ENCODE measurements around the gene OXCT1.

The OXCT1 gene

DNA sequence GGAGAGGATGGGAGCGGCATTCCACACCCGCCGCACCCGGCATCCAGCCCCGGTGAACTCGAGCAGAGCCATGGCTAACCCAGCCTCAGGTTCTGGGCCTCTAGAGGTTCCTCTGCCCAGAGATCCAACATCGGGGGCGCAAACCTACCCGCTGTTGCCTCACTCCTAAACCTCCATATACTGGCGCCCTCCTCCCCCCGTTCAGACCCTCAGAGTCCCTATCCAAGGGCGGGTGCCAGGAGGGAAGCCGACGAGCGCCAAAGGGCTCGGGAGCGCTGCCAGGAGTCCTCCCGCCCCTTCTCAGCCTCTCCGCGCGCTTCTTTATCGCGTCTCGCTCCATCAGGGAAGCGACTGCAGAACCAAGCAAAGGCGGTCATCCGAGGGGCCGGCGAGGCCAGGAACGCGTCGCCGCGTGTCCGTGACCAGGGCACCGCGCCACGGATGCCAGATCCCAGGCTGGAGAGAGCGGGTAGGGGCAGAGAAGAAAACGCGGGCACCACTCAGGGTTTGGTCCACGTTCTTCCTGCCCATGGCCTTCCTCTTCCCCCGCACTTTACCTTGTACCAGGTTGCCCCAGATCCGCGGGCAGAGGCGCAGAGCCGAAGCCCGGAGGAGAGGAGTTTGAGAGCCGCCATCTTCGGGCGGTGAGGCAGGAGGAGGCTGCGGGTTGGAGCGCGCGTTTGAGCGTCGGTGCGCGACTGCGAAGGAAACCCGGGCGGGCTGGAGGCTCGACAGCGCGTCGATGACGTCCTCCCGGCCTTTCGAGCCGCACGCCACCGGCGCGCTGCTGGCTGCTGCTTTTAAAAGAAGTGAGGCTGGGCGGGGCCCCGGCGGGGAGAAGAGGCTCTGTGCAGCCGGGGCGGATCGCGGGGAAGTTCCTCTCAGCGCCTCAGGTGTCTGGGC is at the start of gene OXCT1:
TSS of gene OXCT1 (minus strand) at position 702 of the 903 bp plus-strand sequence. CDS start at position 635, 67 bp downstream.
- peak; percentile 78 to 83 for DNase-seq (ENCODE audit: low read depth in 2 of 2)

DNA sequence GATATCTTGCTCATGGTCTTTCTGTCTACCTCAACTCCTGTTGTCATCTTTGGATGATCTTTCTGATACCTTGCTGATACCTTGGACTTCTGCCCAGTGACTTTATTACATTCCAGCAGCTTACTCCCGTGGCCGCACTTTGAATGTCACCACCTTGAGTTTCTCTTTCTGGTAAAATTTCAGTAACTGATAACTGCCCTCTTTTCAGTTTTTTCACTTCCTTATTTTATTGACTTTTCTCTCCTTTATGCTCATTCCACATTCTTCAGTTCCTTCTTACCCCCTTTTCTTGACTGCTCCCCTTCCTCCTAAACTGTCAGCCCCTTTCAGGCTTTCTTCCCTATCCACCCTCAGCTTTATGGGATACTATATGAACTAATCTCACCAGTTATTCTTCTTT is 47.9 kb upstream of the OXCT1 start:
- DNase-seq (ENCODE audit: low read depth in 2 of 2): no peak

DNA sequence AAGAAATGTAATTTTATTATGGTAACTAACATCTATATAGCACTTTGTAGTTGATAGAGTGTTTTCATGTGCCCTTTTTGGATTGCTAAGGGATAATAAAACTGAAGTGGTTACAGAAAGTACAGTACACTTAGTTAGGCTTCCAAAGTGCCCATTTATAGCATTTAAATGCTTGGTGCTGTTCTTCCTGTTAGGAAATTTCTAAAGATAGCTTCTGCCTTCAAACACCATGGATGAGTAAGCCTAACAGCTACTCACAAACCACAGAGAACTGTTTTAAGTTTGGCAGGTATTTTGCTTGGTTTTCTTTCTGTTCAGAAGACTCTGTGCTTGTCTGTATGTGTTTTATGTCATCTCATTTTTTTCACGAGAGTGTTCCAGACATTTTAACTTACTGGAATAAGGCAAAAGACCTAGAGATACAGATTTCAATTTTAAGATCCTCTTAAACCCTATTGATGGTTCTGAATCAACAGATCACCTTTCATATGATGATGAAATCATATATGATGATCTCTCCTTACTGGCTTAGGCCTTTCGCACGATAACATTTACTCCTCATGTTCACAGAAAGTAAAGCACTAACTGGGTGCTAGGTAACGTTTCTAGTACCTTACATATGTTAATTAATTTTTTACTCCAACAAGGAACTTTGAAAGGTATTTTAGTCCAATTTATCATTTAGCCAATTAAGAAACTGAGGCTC is 38.3 kb upstream of the OXCT1 start:
- no peak for DNase-seq (ENCODE audit: low read depth in 2 of 2)

DNA sequence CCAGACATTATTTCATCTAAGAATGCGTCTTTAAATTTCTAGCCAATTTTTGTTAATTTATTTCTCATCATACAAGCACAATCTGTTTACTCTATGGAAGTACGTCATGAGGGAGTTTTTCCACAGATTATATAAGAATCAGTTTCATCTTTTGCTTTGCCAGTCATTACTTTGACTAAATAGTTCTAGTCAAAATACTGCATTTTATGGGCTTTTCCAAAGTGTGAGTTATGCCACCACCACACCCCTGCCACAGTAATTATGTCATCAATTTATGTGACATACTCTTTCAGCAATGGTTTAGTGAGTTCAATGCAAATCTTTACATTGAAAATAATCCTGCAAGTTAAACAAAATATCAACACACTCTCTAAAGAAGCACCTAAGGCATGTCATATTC is 35.9 kb upstream of the OXCT1 start:
- DNase-seq (ENCODE audit: low read depth in 2 of 2): no peak

DNA sequence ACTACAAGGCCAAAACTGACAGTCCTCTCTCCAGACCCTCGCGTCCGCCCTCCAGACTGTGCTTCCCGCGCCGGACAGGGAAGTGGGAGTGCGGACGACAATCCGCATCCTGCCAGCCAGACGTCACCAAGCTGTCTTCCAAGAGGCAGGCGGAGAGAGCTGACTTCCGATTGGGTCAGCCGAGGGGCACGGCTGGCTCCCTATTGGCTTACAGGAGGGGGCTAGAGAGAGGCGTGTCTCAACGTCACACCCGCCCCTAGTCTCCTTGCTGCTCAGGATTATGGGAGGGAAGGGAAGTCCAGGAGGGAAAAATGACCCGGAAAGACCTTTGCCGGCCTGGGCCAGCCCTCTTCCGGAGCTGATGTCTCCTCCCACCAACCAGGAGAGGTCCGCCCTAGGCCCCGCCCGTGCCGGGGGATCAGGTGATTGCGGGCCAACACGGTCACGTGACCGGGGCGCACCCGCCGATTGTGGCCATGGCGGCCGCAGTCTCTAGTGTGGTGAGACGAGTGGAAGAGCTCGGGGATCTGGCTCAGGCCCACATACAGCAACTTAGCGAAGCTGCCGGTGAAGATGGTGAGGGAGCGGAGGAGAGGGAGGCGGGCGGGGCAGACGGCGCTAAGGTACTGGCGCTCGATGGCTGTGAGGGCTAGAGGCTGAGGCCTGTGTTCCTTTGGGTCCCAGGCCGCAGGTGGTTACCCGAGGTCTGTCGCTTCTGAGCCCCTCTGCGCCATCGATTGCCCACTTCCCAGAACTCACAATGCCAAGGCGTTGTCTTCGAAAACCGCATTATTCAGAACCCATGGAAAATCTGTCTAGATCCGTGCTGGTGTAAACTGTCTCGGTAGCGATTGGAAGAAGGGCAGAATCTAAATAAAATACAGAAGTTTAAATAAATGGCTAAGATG is 33.9 kb upstream of the OXCT1 start, which contains the start of gene RIMOC1:
TSS of gene RIMOC1 (plus strand) at position 453 of the 908 bp plus-strand sequence. CDS start at position 477, 24 bp downstream.
- DNase-seq (ENCODE audit: low read depth in 2 of 2): peak; percentile 92 to 94

DNA sequence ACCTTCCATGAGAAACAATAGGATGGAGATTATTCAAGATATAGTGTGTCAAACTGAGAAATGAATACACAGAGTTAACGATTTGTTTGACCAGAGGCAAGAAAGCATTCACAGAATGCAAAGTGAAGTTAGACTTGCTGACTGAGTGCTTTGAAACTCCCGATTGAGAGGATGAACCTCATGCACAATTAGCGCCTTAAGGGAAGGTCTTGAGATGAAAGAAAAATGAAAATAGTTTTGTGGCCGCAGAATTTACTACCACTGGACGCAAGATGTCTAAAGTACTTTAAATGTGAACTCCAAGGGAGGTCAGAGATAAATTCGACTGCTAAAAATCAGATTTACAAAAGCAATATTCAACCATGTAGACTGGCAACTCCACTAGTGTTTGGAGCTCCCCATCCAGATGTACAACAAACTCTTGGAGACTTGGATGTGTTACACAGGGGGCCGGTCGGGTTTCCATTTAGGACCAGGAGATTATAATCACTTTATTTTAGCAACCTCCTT is 33.2 kb upstream of the OXCT1 start:
- DNase-seq (ENCODE audit: low read depth in 2 of 2): no peak

DNA sequence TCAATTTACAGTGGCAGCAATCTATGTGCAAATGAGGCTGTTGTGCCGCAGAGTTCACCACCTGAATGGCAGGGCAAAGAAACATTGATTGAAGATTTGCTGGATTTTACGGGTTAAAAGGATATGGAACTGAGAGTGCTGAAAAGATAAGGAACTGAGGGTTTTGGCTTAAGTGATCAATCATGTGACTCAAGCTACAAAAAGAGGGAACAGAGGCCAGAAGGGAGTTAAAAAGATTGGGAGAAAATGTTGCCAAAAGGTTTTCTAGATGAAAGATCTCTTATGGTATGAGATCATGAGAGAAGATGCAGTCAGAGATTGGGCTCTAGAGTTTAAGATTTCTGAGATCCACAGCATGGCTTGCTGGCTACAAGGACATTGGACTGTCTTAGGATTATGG is 26.0 kb upstream of the OXCT1 start:
- no peak for DNase-seq (ENCODE audit: low read depth in 2 of 2)

DNA sequence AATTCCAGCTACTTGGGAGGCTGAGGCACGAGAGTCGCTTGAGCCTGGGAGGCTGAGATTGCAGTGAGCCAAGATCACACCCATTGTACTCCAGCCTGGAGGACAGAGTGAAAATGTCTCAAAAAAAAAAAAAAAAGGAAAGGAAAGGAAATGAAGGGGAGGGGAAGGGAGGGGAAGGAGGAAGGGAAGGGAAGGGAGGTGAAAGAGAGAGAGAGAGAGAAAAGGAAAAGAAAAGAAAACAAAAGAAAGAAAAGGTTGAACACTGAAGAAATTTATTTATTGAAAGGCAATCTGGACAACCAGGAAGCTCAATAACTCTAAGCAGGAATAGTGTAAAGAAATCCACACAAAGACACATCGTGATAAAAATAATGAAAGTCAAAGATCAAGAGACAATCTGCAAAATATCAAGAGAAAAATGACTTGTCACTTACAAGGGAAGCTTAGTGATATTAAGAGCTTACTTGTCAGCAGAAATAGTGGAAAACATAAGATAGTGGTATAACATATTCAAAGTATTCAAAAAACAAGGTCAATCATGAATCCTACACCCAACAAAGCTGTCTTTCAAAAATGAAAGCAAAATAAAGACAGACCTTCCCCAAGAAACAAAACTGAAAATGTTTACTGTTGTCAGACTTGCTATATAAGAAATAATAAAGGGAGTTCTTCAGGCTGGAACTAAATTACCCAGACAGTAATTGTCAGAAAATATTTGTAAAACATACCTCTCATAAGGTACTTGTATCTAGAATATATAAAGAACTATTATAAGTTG is 23.0 kb upstream of the OXCT1 start:
- DNase-seq (ENCODE audit: low read depth in 2 of 2): no peak

DNA sequence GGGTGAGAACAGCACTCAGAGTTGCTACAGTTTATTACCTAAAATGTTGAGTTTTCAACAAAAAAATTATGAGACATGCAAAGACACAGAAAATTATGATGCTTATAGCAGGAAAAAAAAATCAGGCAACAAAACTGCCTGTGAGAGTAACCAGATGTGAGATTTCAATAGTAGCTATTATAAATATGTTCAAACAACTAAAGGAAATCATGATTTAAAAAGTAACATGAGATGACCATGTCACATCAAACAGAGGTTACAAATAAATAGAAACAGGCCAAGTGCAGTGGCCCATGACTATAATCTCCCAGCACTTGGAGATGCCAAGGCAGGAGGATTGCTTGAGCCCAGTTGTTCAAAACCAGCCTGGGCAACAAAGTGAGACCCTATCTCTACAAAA is 21.8 kb upstream of the OXCT1 start:
- DNase-seq (ENCODE audit: low read depth in 2 of 2): no peak

DNA sequence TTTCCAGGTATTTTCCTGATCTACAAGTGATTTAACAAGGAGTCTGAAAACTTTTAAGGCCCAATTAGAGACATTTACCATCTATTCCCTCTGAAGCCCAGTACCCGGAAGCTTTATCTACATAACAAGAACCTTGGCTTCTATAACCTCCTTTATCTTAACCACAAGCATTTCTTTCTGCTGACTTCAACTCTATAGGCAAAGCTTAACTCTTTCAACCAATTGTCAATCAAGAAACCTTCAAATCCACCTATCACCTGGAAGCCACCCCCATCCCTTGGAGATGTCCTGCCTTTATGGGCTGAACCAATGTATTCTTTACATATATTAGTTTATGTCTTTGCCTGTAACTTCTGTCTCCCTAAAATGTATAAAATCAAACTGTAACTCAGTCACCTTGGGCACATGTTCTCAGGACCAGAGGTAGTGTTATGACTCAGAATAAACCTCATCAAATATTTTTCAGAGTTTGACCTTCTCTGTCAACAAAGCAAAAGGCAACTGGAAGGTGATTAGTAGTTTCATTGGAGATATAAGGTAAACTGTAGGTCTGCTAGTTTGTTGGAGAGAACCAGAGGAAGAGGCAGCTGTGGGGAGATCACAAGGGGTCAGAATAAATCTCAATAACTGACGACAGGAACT is 21.0 kb upstream of the OXCT1 start:
- no peak for DNase-seq (ENCODE audit: low read depth in 2 of 2)

DNA sequence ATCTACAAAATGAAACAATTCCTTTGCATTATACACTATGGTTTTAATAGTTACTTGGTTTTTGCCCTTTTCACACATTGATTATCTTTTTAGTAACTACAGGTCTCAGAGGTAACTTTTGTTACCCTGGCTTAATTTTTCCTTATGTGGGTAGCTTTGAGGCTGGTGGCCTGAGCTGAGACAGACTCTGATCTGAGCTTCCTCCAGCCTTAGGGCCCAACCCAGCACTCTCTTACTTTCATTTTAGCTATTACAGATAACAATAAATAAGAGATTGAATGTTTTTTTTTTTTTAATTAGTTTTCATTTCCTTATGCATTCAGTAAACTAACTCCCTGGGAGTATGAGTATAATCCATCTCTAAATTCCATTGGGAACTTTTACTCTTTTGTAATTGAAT is 15.1 kb upstream of the OXCT1 start:
- no peak for DNase-seq (ENCODE audit: low read depth in 2 of 2)

DNA sequence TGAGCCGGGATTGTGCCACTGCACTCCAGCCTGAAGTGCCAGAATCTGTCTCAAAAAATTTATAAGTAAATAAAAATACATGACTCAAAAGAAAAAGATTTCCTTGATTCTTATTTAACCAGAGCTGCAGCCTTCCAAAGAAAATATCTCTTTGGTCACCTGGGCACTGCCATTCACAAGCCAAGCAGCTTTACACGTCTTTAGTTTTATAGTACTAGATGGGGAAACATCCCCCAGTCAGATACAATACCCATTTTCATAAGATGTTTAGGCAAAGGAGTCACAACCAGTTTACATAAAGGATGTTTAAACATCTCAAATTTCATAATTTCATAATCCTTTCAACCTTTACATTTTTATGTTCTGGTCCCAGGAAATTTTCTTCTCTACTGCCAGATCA is 13.7 kb upstream of the OXCT1 start:
- no peak for DNase-seq (ENCODE audit: low read depth in 2 of 2)

DNA sequence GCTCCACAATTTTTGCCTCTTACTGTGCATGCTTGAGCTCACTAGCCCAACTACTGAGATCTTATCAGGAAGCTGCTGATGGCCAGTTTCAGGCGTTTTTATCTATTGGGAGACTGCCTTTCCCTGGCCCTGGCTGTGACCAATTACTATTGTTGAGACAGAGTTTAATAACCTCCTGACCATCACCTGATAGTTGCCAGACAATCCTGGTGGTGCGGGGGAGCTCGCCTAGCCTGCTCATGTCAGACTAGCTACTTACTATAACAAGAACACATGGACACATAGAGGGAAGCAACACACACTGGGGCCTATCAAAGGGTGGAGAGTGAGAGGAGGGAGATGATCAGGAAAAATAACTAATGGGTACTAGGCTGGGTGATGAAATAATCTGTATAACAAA is 13.0 kb upstream of the OXCT1 start:
- DNase-seq (ENCODE audit: low read depth in 2 of 2): no peak

DNA sequence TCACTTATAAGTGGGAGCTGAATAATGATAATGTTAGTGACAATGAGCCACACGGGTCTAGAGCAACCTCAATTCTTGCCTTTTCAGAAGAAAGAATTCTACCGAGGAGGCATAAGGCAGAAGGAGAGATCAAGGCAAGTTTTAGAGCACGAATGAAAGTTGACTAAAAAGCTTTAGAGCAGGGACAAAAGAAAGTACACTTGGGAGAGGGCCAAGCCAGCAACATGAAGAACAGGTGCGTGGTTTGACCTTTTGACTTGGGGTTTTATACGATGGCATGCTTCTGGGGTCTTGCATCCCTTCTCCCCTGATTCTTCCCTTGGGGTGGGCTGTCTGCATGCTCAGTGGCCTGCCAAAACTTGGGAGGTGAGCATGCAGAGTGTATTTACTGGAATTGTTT is 12.5 kb upstream of the OXCT1 start:
- DNase-seq (ENCODE audit: low read depth in 2 of 2): no peak

DNA sequence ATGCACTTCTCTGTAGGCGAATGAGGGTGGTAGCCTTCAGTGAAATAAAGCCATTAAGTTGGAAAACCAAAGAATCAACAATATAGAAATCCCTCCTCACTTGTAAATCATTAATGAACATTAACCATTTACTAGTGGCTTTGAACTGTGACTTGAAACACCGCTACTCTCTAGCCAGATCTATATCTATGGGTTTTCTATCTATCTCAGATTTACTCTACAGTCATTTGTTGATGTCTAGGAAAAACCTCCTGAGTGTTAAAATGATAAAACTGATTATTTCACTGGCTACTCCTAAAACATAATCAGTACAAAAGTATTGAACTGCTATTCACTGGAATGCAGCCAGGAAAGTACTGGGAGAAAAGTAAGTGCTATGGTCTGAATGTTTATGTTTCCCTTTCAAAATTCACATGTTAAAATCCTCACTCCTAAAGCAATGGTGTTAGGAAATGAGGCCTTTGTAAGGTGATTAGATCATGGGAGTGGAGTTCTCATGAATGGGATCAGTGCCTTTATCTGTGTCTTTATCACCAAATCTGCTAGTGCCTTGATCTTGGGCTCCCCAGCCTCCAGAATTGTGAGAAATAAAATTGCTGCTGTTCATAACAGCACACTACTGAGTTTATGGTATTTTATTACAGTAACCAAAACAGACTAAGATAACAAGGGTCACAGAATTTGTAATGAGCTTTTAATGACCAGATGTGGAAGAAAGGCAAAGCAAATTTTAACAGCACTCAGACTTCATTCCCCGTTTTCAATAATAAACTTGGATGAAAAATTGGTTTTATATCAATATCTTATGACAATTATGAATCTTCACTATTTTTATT is 8.6 kb upstream of the OXCT1 start:
- no peak for DNase-seq (ENCODE audit: low read depth in 2 of 2)

DNA sequence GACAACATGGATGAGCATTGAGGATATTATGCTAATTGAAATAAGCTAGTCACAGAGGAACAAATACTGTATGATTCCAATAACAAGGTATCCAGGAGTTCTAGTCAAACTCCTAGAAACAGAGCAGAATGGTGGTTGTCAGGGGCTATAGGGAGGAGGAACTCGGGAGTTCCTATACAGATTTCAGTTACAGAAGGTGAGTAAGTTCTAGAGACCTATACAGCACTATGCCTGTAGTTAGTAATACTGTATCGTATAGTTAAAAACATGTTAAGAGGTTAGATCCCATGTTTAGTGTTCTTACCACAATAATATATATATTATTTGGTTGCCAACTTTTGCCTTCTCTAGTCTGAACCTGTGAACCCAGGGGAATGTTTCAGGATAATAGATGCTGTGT is 7.9 kb upstream of the OXCT1 start:
- no peak for DNase-seq (ENCODE audit: low read depth in 2 of 2)

DNA sequence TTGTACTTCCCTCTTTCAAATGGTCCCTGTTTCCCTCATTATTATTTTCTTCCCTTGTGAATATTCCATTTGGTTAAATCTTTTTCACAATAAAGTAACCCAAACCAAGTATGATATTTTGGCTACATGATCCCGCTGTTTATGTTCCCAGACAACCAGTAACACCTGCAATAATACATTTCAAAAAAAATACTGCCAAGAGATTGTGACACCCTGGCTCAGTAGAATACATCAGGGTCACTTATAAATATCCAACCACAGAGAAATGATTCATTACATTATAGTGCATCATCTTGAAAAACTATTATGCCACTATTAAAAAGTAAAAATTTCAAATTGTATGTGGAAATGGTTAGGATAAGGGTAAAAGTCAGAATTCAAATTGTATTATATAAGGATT is 7.2 kb upstream of the OXCT1 start:
- no peak for DNase-seq (ENCODE audit: low read depth in 2 of 2)

DNA sequence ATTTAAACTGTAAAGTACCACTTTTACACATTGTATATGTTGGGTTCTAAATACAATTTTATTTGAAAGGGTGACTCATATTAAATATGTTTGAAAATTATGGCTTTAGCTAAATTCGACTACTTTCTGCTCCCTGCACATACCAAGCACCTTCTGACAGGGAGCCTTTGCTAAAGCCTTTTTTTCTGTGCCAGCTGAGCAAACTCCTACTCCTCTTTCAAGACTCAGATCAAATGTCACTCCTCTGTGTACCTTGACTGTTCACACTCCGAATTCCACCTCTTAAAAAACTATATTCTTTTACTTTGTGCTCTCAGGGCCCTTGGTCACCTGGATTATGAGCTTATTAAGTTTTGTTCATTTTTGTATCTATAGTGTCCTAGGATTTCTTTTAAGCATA is 6.5 kb upstream of the OXCT1 start:
- no peak for DNase-seq (ENCODE audit: low read depth in 2 of 2)

DNA sequence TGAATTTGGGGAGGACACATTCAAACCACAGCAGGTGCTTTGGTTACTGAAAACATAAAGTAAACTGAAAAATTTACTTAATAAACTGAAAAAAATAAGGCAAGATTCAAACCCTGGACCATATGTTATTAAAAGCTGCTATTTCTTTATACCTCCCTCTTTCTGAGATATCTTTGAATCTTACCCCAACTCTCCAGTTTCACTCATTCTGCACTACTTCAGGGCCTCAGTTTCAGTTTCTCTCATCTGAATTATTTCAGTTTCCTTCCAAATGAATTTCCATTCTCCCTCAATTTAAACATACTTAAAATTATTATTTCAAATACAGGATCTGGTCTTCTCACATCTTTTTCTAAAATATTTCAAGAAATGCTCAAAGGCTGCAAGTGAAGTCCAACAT is 4.9 kb upstream of the OXCT1 start:
- DNase-seq (ENCODE audit: low read depth in 2 of 2): no peak

Data from stimulated activated CD8-positive, alpha-beta memory T cell treated with anti-CD3 and anti-CD28 coated beads, Interleukin-7, amount 100 ng/mL, for 1 hour (primary cell).